Naive thymus-derived CD8-positive, alpha-beta T cell (primary cell): ENCODE results near the gene NTSR1. TPM values are rescaled to one million over a fixed set of nuclear protein-coding genes. Genes with fewer than 3 reads are reported as not detected.

Source experiments
- ATAC-seq, 2 donors: fragments of 150-1000 bp; cut with Tn5 transposase in 1 of 2; sonication (Bioruptor Pico), chemical (Tn5 transposase) in 1 of 2; 1 replicate in 1 of 2; 2 replicates in 1 of 2; pipeline ENCODE4 v1.10.0; 2021; ENCODE audit warnings: mild to moderate bottlenecking in 2 of 2, moderate library complexity in 2 of 2
- POLR2A ChIA-PET: fragments of 350-600 bp; sonication (Branson Sonifier 250); formaldehyde crosslinking; loops from one replicate; lab custom pipeline; 2021; ENCODE audit warnings: antibody characterized with exemption; lab: Charles Lee
- DNase-seq, 10 donors: peaks; one replicate each; pipeline versions ENCODE4 v3.0.0 to v3.0.0-alpha.2; 2020 to 2022
- H3K27ac Mint-ChIP-seq, 10 donors: one replicate each; pipeline ENCODE4 v1.8.0; 2020 to 2022; ENCODE audit warnings: mild to moderate bottlenecking in 10 of 10, mixed read lengths in 10 of 10, moderate library complexity in 4 of 10, inconsistent platforms in 1 of 10
- H3K27me3 Mint-ChIP-seq, 5 donors: one replicate each; pipeline ENCODE4 v1.8.0; 2021 to 2022; ENCODE audit warnings: mixed read lengths in 5 of 5
- H3K36me3 Mint-ChIP-seq, 3 donors: one replicate each; pipeline ENCODE4 v1.8.0; 2020 to 2022; ENCODE audit warnings: mixed read lengths in 3 of 3, mild to moderate bottlenecking in 2 of 3, inconsistent platforms in 1 of 3
- H3K4me1 Mint-ChIP-seq, 4 donors: one replicate each; pipeline ENCODE4 v1.8.0; 2021 to 2022; ENCODE audit warnings: mixed read lengths in 4 of 4
- H3K4me3 Mint-ChIP-seq, 10 donors: one replicate each; pipeline ENCODE4 v1.8.0; 2020 to 2022; ENCODE audit warnings: mild to moderate bottlenecking in 10 of 10, mixed read lengths in 10 of 10, moderate library complexity in 6 of 10, inconsistent platforms in 1 of 10
- H3K9me3 Mint-ChIP-seq, 9 donors: one replicate each; pipeline ENCODE4 v1.8.0; 2020 to 2022; ENCODE audit warnings: mixed read lengths in 9 of 9, mild to moderate bottlenecking in 3 of 9, inconsistent platforms in 1 of 9, moderate library complexity in 1 of 9
- polyA plus RNA-seq, 3 donors: library from polyadenylated mRNA; unstranded; fragments of 300-500 nt; fragmentation: Illumina TruSeq; gene quantifications; one replicate each; pipeline ENCODE4 v1.2.3, GENCODE V29; 2021
- total RNA-seq, 8 experiments: library from RNA in 2 of 8; stranded (reverse) in 2 of 8; gene quantifications; one replicate each; pipeline ENCODE4 v1.2.3 and lab custom pipeline; 2021 to 2026

NTSR1 gene
- total and polyA plus RNA-seq, 5 experiments from 2014 or later, result not detected

DNA sequence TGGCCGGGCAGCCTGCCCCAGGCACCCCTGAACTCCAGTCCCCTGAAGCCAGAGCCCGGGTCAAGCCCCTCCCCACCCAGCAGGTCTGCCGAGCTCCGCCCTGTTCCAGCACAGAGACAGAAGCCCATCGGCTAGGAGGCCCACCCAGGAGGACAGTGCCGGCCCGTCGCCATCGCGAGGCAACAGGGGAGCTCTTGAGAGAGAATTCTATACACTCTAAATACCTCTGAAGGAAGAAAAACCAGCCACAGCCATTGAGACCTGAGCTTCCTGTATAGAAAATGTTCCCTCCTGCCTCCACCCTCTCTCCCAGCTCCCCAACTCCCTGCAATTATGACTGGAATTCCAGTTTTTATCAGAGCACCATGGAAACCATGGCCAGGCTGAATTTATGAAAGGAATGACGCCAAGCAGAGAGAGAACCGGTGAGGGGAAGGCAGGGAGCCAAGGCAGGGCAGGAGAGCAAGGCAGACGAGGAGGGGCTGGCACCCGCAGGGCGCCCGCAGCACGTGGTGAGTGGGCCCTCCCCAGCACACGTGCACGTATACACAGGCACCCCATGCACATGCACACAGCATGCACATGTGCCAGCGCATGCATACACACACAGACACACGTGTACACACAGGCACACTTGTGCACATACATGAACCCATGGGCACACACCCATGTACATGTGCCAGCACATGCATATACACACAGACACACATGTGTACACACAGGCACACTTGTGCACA is 60.1 kb downstream of the NTSR1 start:
- no peaks in the 10 kb centered on the region for H3K9me3 Mint-ChIP-seq
- peak in 1 of 10 donors; percentile 0 for DNase-seq
- POLR2A ChIA-PET, result interaction anchor here (0.6 to 1.1 kb wide), 2 partner anchors 25 to 37 kb away, joined by 3 read pairs; no protein-coding TSS in a partner anchor
- peak overlapping the region in 6 of 10 donors; percentile 16 to 80 (median 56) for H3K27ac Mint-ChIP-seq
- H3K4me3 Mint-ChIP-seq, result peak overlapping the region in 3 of 10 donors; percentile 18 to 31 (median 19)
- H3K4me1 Mint-ChIP-seq, result peaks cover 15 to 50% (median 29%) of the 10 kb centered on the region in 4 donors
- no peaks in the 10 kb centered on the region for H3K27me3 Mint-ChIP-seq
- ATAC-seq, result no peak
- no peaks in the 10 kb centered on the region for H3K36me3 Mint-ChIP-seq

DNA sequence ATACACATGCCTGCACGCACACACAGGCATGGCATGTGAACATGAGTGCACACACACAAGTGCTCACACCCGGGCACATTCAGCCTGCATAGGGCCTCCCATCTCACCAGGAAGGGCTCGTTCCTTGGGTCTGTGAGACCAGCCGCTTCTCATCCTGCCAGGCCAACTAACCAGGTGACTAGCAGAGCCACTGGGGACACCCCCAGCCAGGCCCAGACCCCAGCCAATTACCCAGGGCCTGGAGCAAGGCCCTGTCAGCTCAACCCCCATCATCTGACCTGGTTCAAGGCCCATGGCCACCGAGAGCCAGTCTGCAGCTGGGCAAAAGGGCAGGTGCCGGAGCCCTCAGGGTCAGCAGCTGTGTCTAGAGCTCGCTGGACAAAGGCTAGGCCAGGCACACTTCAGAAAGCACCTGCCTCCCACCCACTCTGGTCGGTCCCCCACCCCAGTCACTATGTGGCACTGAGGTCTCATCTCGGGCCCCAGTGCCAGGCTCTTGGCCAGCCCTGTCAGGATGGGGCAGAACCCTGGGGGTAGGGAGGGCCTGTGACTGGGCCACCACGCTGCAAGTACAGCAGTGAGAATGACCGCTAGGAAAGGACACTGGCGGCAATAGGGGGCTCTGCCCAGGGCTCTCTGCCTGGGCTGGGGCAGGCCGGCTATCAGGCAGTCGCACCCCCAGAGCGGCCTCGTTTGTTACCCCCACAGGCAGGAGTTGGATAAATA is 60.9 kb downstream of the NTSR1 start:
- Mint-ChIP-seq H3K9me3 (no peaks in the 10 kb centered on the region), H3K36me3 (no peaks in the 10 kb centered on the region), H3K4me3 (peak overlapping the region in 2 of 10 donors; percentile 19 to 31), H3K27ac (peak overlapping the region in 3 of 10 donors; percentile 14 to 73 (median 16)), H3K4me1 (peaks cover 18 to 56% (median 36%) of the 10 kb centered on the region in 4 donors), H3K27me3 (no peaks in the 10 kb centered on the region)
- DNase-seq (no peak), ATAC-seq (no peak)
- POLR2A ChIA-PET, result no interaction called here

DNA sequence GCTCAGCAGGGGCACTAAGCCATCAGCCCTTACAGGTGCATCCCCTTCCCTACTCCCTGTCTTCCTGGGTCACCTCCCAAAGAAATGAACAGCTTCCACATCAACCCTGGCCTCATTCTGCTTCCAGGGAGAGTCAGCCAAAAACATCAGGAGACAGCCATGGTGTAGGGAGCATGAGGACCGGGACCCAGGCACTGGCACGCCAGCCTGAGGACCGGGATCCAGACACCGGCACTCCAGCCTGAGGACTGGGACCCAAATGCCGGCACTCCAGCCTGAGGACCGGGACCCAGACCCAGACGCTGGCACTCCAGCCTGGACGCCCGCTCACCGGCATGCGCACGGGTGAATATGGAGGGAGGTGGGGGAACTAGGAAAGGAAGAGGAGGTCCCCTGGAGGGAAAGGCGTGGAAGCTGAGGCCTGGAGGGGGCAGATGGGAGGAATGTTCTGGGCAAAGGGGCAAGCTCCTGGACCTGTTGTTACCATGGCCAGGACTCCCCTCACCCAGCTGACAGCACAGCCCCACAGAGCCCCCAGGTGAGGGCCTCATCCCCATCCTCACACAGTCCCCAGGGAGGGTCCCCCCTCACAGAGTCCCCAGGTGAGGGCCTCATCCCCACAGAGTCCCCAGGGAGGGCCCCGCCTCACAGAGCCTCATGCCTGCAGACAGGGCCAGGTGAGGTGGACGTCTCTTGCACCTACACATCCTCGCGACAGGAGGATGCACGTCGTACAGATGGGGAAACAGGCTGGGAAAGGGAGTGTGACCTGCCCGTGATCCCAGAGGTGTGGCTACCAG is 61.7 kb downstream of the NTSR1 start:
- H3K9me3 Mint-ChIP-seq, result no peaks in the 10 kb centered on the region
- no peaks in the 10 kb centered on the region for H3K36me3 Mint-ChIP-seq
- no peak overlapping the region for H3K4me3 Mint-ChIP-seq
- no peaks in the 10 kb centered on the region for H3K27me3 Mint-ChIP-seq
- H3K4me1 Mint-ChIP-seq, result peaks cover 21 to 64% (median 42%) of the 10 kb centered on the region in 4 donors
- peak overlapping the region in 1 of 10 donors; percentile 37 for H3K27ac Mint-ChIP-seq
- POLR2A ChIA-PET, result interaction anchor here (0.7 to 1.1 kb wide), 3 partner anchors 24 to 119 kb away, joined by 3 to 4 read pairs (median 3); no protein-coding TSS in a partner anchor
- DNase-seq, result no peak
- no peak for ATAC-seq

DNA sequence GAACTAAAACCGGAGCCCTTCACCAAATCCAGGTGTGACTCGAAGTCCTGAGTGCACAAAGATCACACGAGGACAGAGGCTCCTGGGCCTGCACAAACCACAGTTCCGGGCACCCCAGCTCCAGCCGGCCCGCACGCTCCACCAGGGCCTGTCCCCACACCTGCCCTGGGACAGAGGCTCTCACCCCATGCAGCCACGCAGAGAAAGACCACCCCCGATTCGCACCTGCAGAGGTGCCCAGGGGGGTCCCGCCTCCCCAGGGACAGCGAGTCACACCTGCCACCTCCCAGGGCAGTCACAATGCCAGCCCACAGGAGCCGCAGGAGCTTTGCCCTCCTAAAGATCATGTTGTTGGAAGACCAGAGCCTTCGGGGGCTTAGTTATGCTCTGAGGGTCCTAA is 62.3 kb downstream of the NTSR1 start:
- H3K4me1 Mint-ChIP-seq, result peaks cover 24 to 70% (median 47%) of the 10 kb centered on the region in 4 donors

DNA sequence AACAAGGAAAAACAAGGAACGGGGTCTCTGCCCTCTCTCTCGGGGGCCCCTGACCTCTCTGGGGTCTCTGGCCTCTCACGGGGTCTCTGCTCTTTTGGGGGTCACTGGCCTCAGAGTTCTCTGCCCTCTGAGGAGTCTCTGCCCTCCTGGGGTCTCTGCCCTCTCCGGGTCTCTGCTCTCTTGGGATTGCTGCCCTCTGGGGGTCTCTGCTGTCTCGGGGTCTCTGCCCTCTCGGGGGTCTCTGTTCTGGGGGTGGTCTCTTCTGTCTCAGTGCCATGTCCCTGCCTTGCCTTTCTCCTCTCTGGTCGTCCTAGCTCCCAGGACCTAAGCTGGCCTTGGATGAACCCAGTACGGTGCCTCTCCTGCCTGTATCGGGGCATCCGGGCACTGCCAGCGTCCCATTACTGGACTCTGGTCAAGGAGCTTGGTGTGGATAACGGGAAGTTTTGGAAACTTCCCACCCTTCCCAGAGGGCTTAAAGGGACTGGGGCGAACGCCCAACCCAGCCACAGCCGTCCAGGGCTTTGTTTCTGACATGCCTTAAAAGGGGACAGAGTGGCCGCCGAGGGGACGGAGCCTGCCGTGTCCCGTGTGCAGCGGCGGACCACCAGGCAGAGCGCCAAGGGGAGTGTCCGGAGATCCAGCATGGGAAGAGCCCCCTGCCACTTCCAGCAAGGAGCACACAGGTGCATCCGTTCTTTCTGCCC is 62.9 kb downstream of the NTSR1 start:
- Mint-ChIP-seq H3K27ac (peak overlapping the region in 1 of 10 donors; percentile 63), H3K36me3 (no peaks in the 10 kb centered on the region), H3K27me3 (no peaks in the 10 kb centered on the region), H3K4me3 (no peak overlapping the region), H3K4me1 (peaks cover 29 to 74% (median 54%) of the 10 kb centered on the region in 4 donors), H3K9me3 (no peaks in the 10 kb centered on the region)
- DNase-seq (peak in 1 of 10 donors; percentile 40), ATAC-seq (no peak)
- POLR2A ChIA-PET, result interaction anchor here (0.7 to 1.1 kb wide), 2 partner anchors 23 to 33 kb away, joined by 3 read pairs; no protein-coding TSS in a partner anchor

More for the DNA sequence above, 62.3 kb downstream of the NTSR1 start:
- Mint-ChIP-seq H3K36me3 (no peaks in the 10 kb centered on the region), H3K27me3 (no peaks in the 10 kb centered on the region), H3K9me3 (no peaks in the 10 kb centered on the region), H3K4me3 (no peak overlapping the region), H3K27ac (no peak overlapping the region)
- POLR2A ChIA-PET, result interaction anchor here (0.7 to 1.1 kb wide), 3 partner anchors 23 to 120 kb away, joined by 3 to 4 read pairs (median 3); no protein-coding TSS in a partner anchor
- no peak for DNase-seq
- ATAC-seq, result no peak

DNA sequence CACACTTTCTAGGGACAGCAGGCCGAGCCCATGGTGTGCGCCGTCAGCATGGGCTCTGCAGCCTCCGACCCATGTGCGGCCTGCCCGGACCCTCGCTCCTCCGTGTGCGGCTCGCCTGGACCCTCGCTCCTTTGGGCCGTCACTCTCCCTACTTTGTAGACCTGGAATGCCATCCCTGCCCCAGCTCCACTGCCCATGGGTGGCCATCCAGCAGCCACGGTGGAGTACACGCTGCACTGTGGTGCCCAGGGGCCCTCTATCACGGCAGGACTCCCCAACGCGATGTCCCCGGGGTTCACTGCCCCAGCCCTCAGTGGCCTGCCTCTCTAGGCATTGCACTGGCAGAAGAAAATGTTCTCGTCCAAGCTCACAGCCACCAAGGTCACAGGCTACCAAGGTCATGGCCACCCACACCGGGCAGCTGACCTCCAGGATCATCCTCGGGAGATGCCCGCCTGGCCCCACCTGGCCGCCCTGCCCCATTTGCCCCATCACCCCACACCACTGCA is 63.5 kb downstream of the NTSR1 start:
- Mint-ChIP-seq H3K4me1 (peaks cover 31 to 74% (median 57%) of the 10 kb centered on the region in 4 donors), H3K36me3 (no peaks in the 10 kb centered on the region), H3K9me3 (no peaks in the 10 kb centered on the region), H3K27me3 (no peaks in the 10 kb centered on the region), H3K27ac (peak overlapping the region in 6 of 10 donors; percentile 33 to 60 (median 52)), H3K4me3 (peak overlapping the region in 3 of 10 donors; percentile 6 to 52 (median 49))
- DNase-seq (peak in 1 of 10 donors; percentile 52), ATAC-seq (no peak)
- POLR2A ChIA-PET, result interaction anchor here (1.8 kb wide), 1 partner anchor 22 kb away, joined by 8 read pairs; no protein-coding TSS in a partner anchor

DNA sequence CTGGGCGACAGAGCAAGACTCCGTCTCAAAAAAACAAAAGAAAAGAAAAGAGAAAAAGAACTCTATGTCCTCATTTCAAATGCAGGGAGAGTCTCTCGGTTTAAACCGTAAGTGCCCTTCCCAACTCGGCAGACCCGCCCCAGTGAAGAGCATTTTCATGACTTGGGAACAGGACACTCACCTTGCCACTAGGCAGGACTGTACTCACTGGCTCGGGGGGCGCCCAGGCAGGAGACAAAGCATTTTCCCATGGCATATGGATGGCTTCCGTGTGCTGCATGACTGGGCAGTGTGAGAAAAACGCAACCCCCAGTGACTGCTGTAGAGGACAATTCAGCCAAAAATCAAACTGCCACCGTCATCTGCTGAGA is 64.0 kb downstream of the NTSR1 start:
- Mint-ChIP-seq H3K4me1 (peaks cover 30 to 73% (median 57%) of the 10 kb centered on the region in 4 donors), H3K9me3 (no peaks in the 10 kb centered on the region), H3K27ac (peak overlapping the region in 8 of 10 donors; percentile 35 to 77 (median 58)), H3K4me3 (peak overlapping the region in 3 of 10 donors; percentile 6 to 52 (median 49)), H3K27me3 (no peaks in the 10 kb centered on the region), H3K36me3 (no peaks in the 10 kb centered on the region)
- no peak for ATAC-seq
- no peak for DNase-seq
- POLR2A ChIA-PET, result interaction anchor here (1.0 to 1.8 kb wide), 3 partner anchors 19 to 42 kb away, joined by 3 to 8 read pairs (median 4); no protein-coding TSS in a partner anchor

DNA sequence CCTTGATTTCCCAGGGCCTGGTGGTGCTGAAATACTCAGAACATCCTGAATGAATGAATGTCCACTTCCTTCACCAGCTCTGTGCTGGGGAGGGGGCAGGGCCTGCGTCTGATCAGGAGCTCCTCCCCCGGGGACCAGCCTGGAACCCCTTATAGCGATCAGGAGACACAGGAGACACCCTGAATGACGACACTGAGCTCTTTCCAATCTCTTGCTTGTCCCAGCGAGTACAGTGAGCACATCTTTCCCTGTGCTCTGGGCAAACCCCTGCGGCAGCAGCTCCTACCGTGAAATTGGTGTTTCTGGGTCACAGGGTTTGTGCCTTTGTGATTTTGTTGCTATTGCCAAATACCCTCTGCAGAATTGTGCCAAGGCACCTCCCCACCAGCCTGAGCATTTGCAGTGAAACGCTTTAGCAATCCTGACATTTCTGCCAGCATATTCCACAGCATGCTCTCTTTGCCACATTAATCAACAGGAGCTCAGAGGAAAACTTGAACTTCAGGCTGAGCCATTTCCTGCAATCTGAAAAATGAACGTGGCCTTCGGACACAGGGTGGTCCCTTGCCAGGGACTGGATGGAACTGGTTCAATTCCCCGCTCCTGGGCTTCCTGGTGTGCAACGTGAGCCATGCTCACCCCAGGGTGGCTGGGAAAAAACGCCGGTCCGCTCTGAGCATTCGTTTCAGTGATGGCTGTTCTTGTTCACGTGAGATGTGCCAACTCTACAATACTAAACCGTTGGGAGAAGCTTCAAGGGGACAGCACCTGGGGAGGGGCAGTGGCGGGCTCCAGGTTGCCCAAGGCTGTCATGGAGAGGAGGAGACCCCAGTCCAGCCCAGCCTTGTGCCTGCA is 64.6 kb downstream of the NTSR1 start:
- POLR2A ChIA-PET, result interaction anchor here (1.0 to 2.1 kb wide), 5 partner anchors 8 to 42 kb away, joined by 3 to 8 read pairs (median 4); no protein-coding TSS in a partner anchor
- H3K36me3 Mint-ChIP-seq, result no peaks in the 10 kb centered on the region
- H3K27me3 Mint-ChIP-seq, result no peaks in the 10 kb centered on the region
- H3K4me1 Mint-ChIP-seq, result peaks cover 28 to 71% (median 55%) of the 10 kb centered on the region in 4 donors
- H3K4me3 Mint-ChIP-seq, result peak overlapping the region in 1 of 10 donors; percentile 51
- H3K9me3 Mint-ChIP-seq, result no peaks in the 10 kb centered on the region
- DNase-seq, result no peak
- no peak for ATAC-seq
- H3K27ac Mint-ChIP-seq, result peak overlapping the region in 8 of 10 donors; percentile 19 to 89 (median 67)

DNA sequence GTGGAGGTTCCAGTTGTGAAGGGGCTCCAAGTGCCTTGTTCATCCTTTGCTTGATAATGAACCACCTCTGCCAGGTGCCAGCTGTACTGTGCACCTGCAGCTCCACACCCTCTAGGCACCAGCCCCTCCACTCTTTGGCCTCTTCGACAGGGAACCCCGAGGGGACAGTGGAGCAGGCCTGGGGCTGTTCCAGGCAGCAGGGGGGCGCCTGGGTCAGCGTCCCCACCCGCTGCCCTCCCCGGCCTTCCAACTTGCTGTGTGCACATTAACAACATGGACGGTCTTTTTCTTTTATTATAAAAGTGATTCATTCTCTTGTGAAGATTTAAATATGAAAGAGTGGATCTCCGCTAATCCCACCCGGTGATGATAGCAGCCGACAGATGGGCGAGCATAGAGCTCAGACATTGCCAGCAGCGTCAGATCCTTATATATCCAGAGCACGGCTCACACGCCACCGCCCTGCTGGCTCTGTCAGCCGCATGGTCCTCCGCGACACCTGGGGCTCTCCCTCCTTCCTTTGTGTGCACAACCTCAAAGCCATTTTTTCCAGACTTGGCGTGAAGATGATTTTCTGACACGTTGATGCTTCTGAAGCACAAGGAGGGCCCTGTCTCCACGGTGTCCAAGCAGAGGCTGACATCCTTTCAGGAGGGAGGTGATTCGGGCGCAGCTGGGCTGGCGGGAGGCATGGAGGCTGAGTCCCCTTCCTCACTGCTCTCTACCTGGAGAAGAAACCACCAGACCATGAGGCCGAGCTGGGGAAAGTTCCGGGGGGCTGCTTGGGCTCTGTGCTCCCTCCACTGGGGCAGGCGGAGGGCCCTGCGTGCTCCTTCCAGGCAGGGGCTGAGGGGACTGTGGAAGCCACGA is 65.4 kb downstream of the NTSR1 start:
- Mint-ChIP-seq H3K9me3 (no peaks in the 10 kb centered on the region), H3K36me3 (no peaks in the 10 kb centered on the region), H3K27me3 (no peaks in the 10 kb centered on the region), H3K4me1 (peaks cover 27 to 73% (median 53%) of the 10 kb centered on the region in 4 donors), H3K27ac (peak overlapping the region; percentile 15 to 96 (median 90)), H3K4me3 (peak overlapping the region in 7 of 10 donors; percentile 1 to 65 (median 55))
- POLR2A ChIA-PET, result interaction anchor here (0.7 to 2.8 kb wide), 8 partner anchors 9 to 41 kb away, joined by 3 to 10 read pairs (median 3); partner anchors contain the start of genes MRGBP and OGFR
- ATAC-seq, result no peak
- DNase-seq, result no peak

DNA sequence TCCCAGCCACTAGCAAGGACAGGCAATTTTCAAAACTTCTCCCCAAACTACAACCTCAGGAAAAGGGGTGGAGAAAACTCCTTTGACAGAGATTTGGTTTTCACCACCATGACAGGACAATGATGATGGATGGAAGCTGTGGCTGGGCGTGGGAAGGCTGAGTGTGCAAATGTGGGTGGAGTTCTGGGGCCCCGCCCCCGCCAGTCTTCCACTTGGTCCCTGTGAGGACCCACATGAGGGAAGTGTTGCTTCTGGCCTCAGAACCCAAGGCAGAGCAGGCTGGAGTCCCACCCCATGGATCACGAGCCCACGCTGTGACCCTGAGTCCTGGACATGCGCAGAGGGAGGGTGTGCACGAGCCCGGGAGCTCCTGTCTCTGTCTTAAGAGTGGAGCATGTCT is 66.1 kb downstream of the NTSR1 start:
- H3K36me3 Mint-ChIP-seq, result no peaks in the 10 kb centered on the region
- H3K4me1 Mint-ChIP-seq, result peaks cover 23 to 68% (median 50%) of the 10 kb centered on the region in 4 donors

More for the DNA sequence above, 66.1 kb downstream of the NTSR1 start:
- H3K4me3 Mint-ChIP-seq, result peak overlapping the region in 8 of 10 donors; percentile 15 to 63 (median 50)
- no peaks in the 10 kb centered on the region for H3K27me3 Mint-ChIP-seq
- POLR2A ChIA-PET, result interaction anchor here (0.7 to 2.8 kb wide), 6 partner anchors 10 to 35 kb away, joined by 3 to 10 read pairs (median 3); partner anchors contain the start of genes MRGBP and OGFR
- ATAC-seq (no peak), DNase-seq (no peak)
- H3K9me3 Mint-ChIP-seq, result no peaks in the 10 kb centered on the region
- peak overlapping the region; percentile 65 to 96 (median 91) for H3K27ac Mint-ChIP-seq
